ENCODE data around the gene NFIA.

Gene NFIA

GRCh38 chr1:61244114-61244513 is 161.8 kb downstream of the NFIA start:
- 80% methylated on average over 1 of the region's 1 CpG for WGBS
- H3K14ac ChIP-seq (ENCODE audit: low read length in 2 of 2), result no peak overlapping the region
- H3K4me3 ChIP-seq (ENCODE audit: insufficient read depth in 1 of 2, low read depth in 1 of 2, low read length in 2 of 2), result no peak overlapping the region
- no peak overlapping the region for H4K8ac ChIP-seq (ENCODE audit: low read length)
- no peak overlapping the region for H2BK12ac ChIP-seq (ENCODE audit: low read length in 2 of 2)
- DNase-seq, result peak; percentile 16
- H3K27me3 ChIP-seq (ENCODE audit: control insufficient read depth in 1 of 2, insufficient read depth in 1 of 2, low read length in 2 of 2), result no peaks in the 10 kb centered on the region
- H2AK5ac ChIP-seq (ENCODE audit: low read length, severe bottlenecking), result no peak overlapping the region
- no peaks in the 10 kb centered on the region for H3K79me1 ChIP-seq (replicated peaks; ENCODE audit: low read length, poor library complexity, severe bottlenecking)
- no peak overlapping the region for H3K4me2 ChIP-seq (ENCODE audit: low read length, poor library complexity, severe bottlenecking)
- H3K9me3 ChIP-seq (ENCODE audit: control insufficient read depth, low read length), result no peaks in the 10 kb centered on the region
- no peak overlapping the region for H3K18ac ChIP-seq (ENCODE audit: low read depth in 1 of 2, low read length in 2 of 2)
- H3K23ac ChIP-seq (ENCODE audit: low read length in 2 of 2), result no peak overlapping the region
- no peak overlapping the region for H4K91ac ChIP-seq (ENCODE audit: low read length)
- H3K4me1 ChIP-seq (ENCODE audit: control insufficient read depth, insufficient read depth, low read depth, low read length), result no peaks in the 10 kb centered on the region
- no peak overlapping the region for H3K4ac ChIP-seq (ENCODE audit: low read depth in 1 of 2, low read length in 2 of 2)
- no peak overlapping the region for H2BK5ac ChIP-seq (ENCODE audit: low read depth, low read length, poor library complexity, severe bottlenecking)
- no peak overlapping the region for H2BK15ac ChIP-seq (ENCODE audit: low read depth, poor library complexity, severe bottlenecking)
- peak overlapping the region; percentile 4 for H3K9ac ChIP-seq (ENCODE audit: low read length)
- H2BK120ac ChIP-seq (ENCODE audit: low read depth, low read length), result no peak overlapping the region
- no peaks in the 10 kb centered on the region for H3K36me3 ChIP-seq (ENCODE audit: control insufficient read depth in 1 of 2, insufficient read depth in 2 of 2, low read depth in 1 of 2, low read length in 2 of 2)
- no peak overlapping the region for H3K27ac ChIP-seq (ENCODE audit: low read length, poor library complexity, severe bottlenecking)
- no peak overlapping the region for H2AFZ ChIP-seq (ENCODE audit: low read depth, low read length)

- Histone ChIP-seq H2BK15ac (ENCODE audit: low read depth, poor library complexity, severe bottlenecking) (no peak overlapping the region), H3K27me3 (ENCODE audit: control insufficient read depth in 1 of 2, insufficient read depth in 1 of 2, low read length in 2 of 2) (no peaks in the 10 kb centered on the region), H2BK12ac (ENCODE audit: low read length in 2 of 2) (no peak overlapping the region), H3K4ac (ENCODE audit: low read depth in 1 of 2, low read length in 2 of 2) (no peak overlapping the region), H3K4me1 (ENCODE audit: control insufficient read depth, insufficient read depth, low read depth, low read length) (no peaks in the 10 kb centered on the region), H4K8ac (ENCODE audit: low read length) (no peak overlapping the region), H2AK5ac (ENCODE audit: low read length, severe bottlenecking) (no peak overlapping the region), H2BK120ac (ENCODE audit: low read depth, low read length) (no peak overlapping the region), H3K36me3 (ENCODE audit: control insufficient read depth in 1 of 2, insufficient read depth in 2 of 2, low read depth in 1 of 2, low read length in 2 of 2) (no peaks in the 10 kb centered on the region), H3K4me3 (ENCODE audit: insufficient read depth in 1 of 2, low read depth in 1 of 2, low read length in 2 of 2) (no peak overlapping the region), H3K9ac (ENCODE audit: low read length) (no peak overlapping the region), H2BK5ac (ENCODE audit: low read depth, low read length, poor library complexity, severe bottlenecking) (no peak overlapping the region), H3K4me2 (ENCODE audit: low read length, poor library complexity, severe bottlenecking) (no peak overlapping the region), H3K14ac (ENCODE audit: low read length in 2 of 2) (no peak overlapping the region), H3K27ac (ENCODE audit: low read length, poor library complexity, severe bottlenecking) (no peak overlapping the region), H2AFZ (ENCODE audit: low read depth, low read length) (no peak overlapping the region), H4K91ac (ENCODE audit: low read length) (no peak overlapping the region), H3K9me3 (ENCODE audit: control insufficient read depth, low read length) (no peaks in the 10 kb centered on the region), H3K79me1 (replicated peaks; ENCODE audit: low read length, poor library complexity, severe bottlenecking) (no peaks in the 10 kb centered on the region), H3K23ac (ENCODE audit: low read length in 2 of 2) (no peak overlapping the region), H3K18ac (ENCODE audit: low read depth in 1 of 2, low read length in 2 of 2) (no peak overlapping the region)
- over 99% methylated on average over 6 of the region's 7 CpGs for WGBS
- no peak for DNase-seq
Measured at GRCh38 chr1:61245696-61246400, 163.5 kb downstream of the NFIA start.

- H2BK15ac ChIP-seq (ENCODE audit: low read depth, poor library complexity, severe bottlenecking), result no peak overlapping the region
Measured at GRCh38 chr1:61247051-61247825, 164.9 kb downstream of the NFIA start.

GRCh38 chr1:61247881-61248752 is 165.8 kb downstream of the NFIA start:
- Histone ChIP-seq H3K4me3 (ENCODE audit: insufficient read depth in 1 of 2, low read depth in 1 of 2, low read length in 2 of 2) (no peak overlapping the region), H2AK5ac (ENCODE audit: low read length, severe bottlenecking) (no peak overlapping the region), H2AFZ (ENCODE audit: low read depth, low read length) (no peak overlapping the region), H4K8ac (ENCODE audit: low read length) (no peak overlapping the region), H3K36me3 (ENCODE audit: control insufficient read depth in 1 of 2, insufficient read depth in 2 of 2, low read depth in 1 of 2, low read length in 2 of 2) (no peaks in the 10 kb centered on the region), H3K14ac (ENCODE audit: low read length in 2 of 2) (no peak overlapping the region), H2BK15ac (ENCODE audit: low read depth, poor library complexity, severe bottlenecking) (no peak overlapping the region), H2BK120ac (ENCODE audit: low read depth, low read length) (no peak overlapping the region), H3K79me1 (replicated peaks; ENCODE audit: low read length, poor library complexity, severe bottlenecking) (no peaks in the 10 kb centered on the region), H3K4me2 (ENCODE audit: low read length, poor library complexity, severe bottlenecking) (no peak overlapping the region), H2BK12ac (ENCODE audit: low read length in 2 of 2) (no peak overlapping the region), H3K27ac (ENCODE audit: low read length, poor library complexity, severe bottlenecking) (no peak overlapping the region), H4K91ac (ENCODE audit: low read length) (no peak overlapping the region), H3K18ac (ENCODE audit: low read depth in 1 of 2, low read length in 2 of 2) (no peak overlapping the region), H3K9me3 (ENCODE audit: control insufficient read depth, low read length) (no peaks in the 10 kb centered on the region), H3K9ac (ENCODE audit: low read length) (no peak overlapping the region), H3K4me1 (ENCODE audit: control insufficient read depth, insufficient read depth, low read depth, low read length) (no peaks in the 10 kb centered on the region), H3K4ac (ENCODE audit: low read depth in 1 of 2, low read length in 2 of 2) (no peak overlapping the region), H3K23ac (ENCODE audit: low read length in 2 of 2) (no peak overlapping the region), H3K27me3 (ENCODE audit: control insufficient read depth in 1 of 2, insufficient read depth in 1 of 2, low read length in 2 of 2) (no peaks in the 10 kb centered on the region), H2BK5ac (ENCODE audit: low read depth, low read length, poor library complexity, severe bottlenecking) (no peak overlapping the region)
- no peak for DNase-seq
- WGBS, result 94% methylated on average over 6 of the region's 6 CpGs

More at GRCh38 chr1:61247051-61247825, 164.9 kb downstream of the NFIA start:
- Histone ChIP-seq H4K91ac (ENCODE audit: low read length) (no peak overlapping the region), H3K4ac (ENCODE audit: low read depth in 1 of 2, low read length in 2 of 2) (no peak overlapping the region), H3K14ac (ENCODE audit: low read length in 2 of 2) (peak overlapping the region in 1 of 2 experiments; percentile 83), H2AK5ac (ENCODE audit: low read length, severe bottlenecking) (no peak overlapping the region), H3K23ac (ENCODE audit: low read length in 2 of 2) (no peak overlapping the region), H3K18ac (ENCODE audit: low read depth in 1 of 2, low read length in 2 of 2) (no peak overlapping the region), H3K4me2 (ENCODE audit: low read length, poor library complexity, severe bottlenecking) (no peak overlapping the region), H3K79me1 (replicated peaks; ENCODE audit: low read length, poor library complexity, severe bottlenecking) (no peaks in the 10 kb centered on the region), H2BK5ac (ENCODE audit: low read depth, low read length, poor library complexity, severe bottlenecking) (no peak overlapping the region), H2BK12ac (ENCODE audit: low read length in 2 of 2) (no peak overlapping the region), H3K9me3 (ENCODE audit: control insufficient read depth, low read length) (no peaks in the 10 kb centered on the region), H3K9ac (ENCODE audit: low read length) (no peak overlapping the region), H3K27ac (ENCODE audit: low read length, poor library complexity, severe bottlenecking) (no peak overlapping the region), H2AFZ (ENCODE audit: low read depth, low read length) (no peak overlapping the region), H3K36me3 (ENCODE audit: control insufficient read depth in 1 of 2, insufficient read depth in 2 of 2, low read depth in 1 of 2, low read length in 2 of 2) (no peaks in the 10 kb centered on the region), H3K4me1 (ENCODE audit: control insufficient read depth, insufficient read depth, low read depth, low read length) (no peaks in the 10 kb centered on the region), H3K4me3 (ENCODE audit: insufficient read depth in 1 of 2, low read depth in 1 of 2, low read length in 2 of 2) (no peak overlapping the region), H3K27me3 (ENCODE audit: control insufficient read depth in 1 of 2, insufficient read depth in 1 of 2, low read length in 2 of 2) (no peaks in the 10 kb centered on the region), H4K8ac (ENCODE audit: low read length) (no peak overlapping the region), H2BK120ac (ENCODE audit: low read depth, low read length) (no peak overlapping the region)
- 92% methylated on average over 8 of the region's 8 CpGs for whole genome bisulfite sequencing
- DNase-seq, result no peak

All from mesenchymal stem cell (in vitro differentiated cells and primary cell).